GM21529 (cell line): ENCODE data around the gene GBX1.

Source experiments
- ATAC-seq: cut with Tn5 transposase; IDR thresholded peaks from one replicate; pipeline ENCODE4 v1.9.1; 2021; ENCODE audit not compliant: unreplicated experiment

The GBX1 gene

DNA sequence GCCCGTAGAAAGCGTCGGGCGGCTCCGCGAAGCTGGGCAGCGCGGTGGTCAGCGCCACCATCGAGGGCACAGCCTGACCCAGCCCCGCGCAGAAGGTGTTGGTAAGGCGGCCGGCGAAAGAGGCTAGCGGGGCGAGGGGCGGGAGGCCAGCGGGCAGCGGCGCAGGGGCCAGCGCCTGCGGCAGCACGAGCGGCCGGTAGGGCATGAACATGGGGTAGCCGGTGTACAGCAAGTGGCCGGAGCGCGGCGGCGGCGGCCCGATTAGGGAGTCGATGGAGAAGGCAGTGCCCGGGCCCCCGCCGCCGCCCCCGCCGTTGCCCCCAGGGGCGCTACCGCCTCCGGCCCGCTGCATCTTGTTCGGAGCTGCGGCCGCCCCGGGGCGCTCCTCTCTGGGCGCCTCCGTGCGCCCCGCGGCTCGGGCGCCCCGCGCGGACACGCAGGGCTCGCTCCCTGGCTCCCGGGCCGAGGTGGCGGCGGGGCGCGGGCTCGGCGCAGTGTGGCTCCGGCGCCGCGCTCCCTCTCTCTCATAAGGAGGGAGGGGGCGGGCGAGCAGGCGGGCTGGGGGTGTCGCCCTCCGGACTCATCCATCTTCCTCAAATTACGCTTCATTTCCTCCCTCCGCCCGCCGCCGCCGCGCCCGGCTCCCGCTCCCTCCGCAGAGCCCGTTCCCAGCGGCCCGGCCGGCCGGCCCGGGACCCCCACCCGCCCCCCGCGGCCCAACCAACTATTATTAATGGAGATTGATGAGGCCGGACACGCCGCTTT lies at the start of gene GBX1:
Gene GBX1 (minus strand): TSS at position 498 of the 765 bp plus-strand sequence. CDS start 146 bp downstream, at position 352.
- no peak for ATAC-seq

DNA sequence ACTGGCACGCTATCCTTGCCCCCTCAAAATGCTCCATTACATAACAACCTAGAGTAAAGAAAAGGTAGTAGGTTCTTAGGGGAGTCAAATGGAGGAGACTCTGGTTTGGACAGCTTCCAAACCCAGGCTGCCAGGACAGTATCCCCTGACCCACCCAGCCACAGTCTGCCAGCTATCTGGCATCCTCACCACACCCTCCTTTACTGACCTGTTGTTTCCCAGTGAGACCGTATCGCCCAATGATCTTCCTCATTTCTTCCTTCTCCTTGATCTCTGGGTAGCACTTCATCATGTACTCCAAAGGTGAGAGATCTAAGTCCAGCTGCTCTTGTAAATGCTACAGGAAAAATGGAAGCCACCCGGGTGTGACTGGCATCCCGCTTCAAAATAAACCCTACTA lies 47.9 kb upstream of the GBX1 start:
- ATAC-seq, result no peak

DNA sequence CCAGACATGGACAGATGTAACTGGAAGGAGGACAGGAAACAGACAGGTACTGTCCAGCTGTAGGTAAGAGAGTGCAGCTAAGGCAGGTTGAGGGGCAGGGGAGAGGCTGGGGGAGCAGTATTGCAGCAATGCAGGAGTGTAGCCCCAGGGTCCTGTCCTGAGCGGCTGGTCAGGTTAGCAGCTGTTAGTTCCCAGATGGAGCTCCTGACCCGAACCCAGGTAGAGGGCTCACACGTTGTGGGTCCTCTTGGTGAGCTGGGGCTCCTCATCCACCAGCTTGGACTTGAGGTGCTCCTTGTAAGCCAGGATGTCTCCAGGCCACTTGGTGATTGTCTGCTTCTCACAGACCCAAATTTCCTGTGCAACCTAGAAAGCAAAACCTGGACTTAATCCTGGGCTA lies 46.3 kb upstream of the GBX1 start:
- ATAC-seq, result no peak

DNA sequence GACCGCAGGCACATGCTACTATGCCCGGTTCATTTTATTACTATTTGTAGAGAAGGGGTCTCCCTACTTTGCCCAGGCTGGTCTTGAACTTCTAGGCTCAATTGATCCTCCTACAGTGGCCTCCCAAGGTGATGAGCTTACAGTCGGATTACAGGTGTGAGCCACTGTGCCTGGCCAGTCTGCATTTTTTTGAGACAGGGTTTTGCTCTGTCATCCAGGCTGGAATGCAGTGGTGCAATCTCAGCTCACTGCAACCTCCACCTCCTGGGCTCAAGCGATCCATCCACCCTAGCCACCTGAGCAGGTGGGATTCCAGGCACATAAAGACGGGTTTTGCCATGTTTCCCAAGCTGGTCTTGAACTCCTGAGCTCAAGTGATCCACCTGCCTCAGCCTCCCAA lies 45.1 kb upstream of the GBX1 start:
- no peak for ATAC-seq

DNA sequence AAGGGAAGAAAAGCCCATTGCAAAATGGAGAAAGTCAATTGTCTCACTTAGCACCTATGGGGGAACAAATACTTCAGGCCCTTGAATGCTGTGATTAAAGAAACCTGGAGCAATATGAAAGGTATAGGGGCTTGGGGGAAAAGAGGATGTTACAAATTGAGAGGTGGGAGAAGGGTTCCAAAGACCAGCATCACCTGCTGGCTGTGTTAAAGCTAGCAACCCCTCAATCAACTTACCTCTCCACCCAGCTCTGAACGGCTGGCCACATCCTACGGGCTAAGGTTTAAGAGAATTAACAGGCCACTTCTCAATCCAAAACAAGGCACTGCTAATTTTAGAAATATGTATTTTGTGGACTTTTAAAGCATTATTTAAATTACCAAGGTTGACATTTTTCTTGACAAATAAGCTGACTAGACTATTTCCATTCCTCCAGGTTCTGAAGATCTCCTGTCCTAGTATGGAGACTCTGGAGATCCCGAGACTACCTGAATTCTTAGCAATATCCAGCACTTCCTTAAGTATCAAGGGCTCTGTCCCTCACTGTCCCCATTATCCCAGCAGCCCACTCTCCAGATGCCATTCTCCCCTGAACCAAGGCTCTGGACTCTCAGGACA lies 43.8 kb upstream of the GBX1 start:
- ATAC-seq, result no peak

- ATAC-seq, result no peak
Measured at GRCh38 chr7:151210087-151210854, 42.8 kb upstream of the GBX1 start, which contains the start of gene H2BK1. TSS of gene H2BK1 (minus strand) at chr7:151210488. CDS start at chr7:151210318, 170 bp downstream.

DNA sequence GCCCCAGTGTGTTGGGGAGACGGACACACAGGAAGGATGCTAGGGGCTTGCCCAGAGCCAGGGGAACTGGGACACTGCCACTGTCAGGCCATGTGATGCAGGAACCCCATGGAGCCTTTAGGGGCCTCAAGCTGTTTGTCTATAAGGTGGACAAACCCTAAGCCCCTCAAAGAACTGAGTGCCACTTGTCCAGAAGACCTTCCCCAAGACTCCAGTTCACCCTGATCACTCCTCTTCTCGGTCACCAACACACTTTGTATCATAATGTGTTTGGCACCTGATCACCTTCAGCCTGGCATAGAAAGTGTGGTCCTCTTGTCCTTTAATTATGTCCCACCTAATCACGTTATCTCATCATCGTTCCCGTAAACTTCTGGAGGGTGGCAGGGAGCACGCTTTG lies 42.1 kb upstream of the GBX1 start:
- ATAC-seq, result no peak

DNA sequence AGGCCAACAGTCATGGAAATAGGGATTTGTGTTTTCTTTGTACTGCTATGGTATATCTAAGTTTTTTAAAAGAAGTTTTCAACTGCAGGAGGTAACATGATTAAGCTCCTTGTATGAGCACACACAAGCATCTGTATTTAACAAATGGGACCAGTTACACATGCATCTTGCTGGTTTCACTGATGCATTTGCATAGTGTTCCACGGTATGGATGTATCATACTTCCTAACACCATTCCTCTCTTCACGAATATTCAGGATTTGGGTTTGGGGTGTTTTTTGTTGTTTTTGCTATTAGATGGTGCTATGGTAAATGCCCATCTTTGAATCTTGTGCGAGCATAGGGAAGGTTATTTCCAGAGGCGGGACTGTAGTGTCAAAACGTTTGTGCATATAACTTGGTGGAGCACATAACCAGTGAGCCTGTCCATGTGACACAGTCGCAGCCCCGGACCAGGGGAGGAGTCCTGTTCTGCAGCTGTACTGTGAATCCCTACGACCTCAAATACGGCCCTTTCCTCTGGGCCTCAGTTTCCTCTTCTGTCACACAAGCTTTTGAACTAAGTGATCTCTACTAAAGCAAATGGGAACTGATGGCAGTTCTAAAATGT lies 40.9 kb upstream of the GBX1 start:
- no peak for ATAC-seq

DNA sequence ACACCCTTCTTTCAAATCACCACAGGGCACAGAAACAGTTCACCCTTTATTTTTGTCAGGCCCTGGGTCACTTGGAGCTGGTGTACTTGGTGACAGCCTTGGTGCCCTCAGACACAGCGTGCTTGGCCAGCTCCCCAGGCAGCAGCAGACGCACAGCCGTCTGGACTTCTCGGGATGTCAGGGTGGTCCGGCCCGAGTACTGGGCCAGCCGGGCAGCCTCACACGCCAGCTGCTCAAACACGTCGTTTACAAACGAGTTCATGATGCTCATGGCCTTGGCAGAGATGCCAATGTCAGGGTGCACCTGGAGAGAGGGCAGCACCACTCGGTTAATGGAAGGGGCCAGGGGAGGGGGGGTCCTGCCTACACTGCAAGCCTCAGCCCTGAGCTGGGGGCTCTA lies 40.3 kb upstream of the GBX1 start:
- no peak for ATAC-seq

GRCh38 chr7:151207315-151207714 lies 39.8 kb upstream of the GBX1 start:
- ATAC-seq, result no peak

- ATAC-seq, result no peak
Measured at GRCh38 chr7:151206914-151207313, 39.4 kb upstream of the GBX1 start.

DNA sequence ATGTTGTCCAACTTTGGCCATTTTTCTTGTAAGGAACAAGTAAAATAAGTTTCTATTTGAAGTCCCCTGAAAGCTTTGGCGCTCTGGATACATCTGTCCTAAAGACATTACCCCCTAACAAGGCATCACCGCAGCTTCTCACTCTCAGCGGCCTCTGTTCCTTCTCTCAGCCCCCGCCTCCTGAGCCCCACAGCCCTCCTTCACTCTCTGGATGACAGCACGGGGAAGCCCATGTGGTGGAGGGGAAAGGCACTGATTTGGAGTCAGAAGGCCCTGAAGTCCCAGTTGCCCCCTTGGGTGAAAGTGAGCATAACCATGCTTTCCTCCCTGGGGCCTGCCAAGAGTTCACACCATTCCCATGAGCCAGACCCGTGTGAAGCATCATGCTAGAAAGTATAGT lies 38.2 kb upstream of the GBX1 start:
- no peak for ATAC-seq

DNA sequence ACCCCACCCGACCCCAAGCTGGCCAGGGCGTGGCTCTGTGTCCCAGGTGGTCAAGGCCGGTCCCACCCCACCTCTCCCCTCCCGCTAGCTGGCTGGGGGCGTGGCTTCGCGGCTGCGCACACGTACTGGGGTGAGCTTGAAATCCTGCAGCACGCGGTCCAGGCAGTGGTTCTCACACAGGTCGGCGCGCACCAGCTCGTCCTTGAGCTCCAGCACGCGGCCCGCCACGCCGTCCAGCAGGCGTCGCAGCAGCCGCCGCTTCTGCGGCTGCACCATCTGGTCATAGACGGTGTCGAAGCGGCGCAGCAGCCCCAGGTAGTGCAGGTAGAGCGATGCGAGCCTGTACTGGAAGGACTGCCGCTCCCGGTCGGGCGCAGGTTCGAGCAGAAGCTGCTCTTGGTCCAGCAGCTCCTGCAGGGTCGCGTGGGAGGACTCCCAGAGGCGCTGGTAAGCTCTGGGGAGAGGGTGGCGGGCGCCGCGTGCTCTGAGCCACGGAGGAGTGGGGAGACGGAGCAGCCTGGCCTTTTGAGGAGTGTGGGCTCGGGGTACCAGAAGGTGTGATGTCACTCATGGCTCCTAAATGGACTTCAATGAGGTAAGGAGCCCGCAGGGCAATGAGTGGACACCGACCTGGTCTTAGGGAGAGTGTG lies 37.0 kb upstream of the GBX1 start:
- no peak for ATAC-seq

DNA sequence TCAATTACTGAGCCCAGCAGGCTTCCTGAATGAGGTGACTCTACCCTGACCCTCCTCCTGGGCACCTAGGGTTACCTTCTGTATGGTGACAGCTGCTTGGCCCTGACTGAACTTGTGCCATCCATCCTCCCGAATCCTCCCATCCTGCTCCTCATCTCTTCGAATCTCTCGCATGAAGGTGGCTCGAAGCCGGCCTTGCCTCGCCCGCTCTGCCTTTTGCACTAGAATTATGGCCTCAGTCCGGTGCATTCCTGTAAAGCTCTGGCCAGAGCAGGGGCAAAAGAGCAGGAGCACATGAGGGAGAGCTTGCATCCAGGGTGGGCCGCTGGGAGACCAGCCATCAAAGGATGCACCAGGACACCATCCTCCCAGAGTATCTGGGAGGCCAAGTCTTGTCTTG lies 35.3 kb upstream of the GBX1 start:
- ATAC-seq, result no peak

- ATAC-seq, result no peak
Measured at GRCh38 chr7:151201751-151202150, 34.3 kb upstream of the GBX1 start.

- no peak for ATAC-seq
Measured at GRCh38 chr7:151201344-151201743, 33.9 kb upstream of the GBX1 start.

- no peak for ATAC-seq
Measured at GRCh38 chr7:151198945-151199848, 31.7 kb upstream of the GBX1 start.

DNA sequence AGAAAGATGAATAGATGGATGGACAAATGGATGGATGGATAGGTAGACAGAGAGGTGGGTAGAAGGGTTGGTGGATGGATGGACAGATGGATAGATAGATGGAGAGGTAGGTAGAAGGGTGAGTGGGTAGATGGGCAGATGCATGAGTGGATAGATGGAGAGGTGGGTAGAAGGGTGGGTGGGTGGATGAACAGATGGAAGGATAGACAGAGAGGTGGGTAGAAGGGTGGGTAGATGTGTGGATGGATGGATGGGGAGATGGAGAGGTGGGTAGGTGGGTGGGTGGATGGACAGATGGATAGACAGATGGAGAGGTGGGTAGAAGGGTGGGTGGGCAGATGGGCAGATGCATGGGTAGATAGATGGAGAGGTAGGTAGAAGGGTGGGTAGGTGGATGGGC lies 30.4 kb upstream of the GBX1 start:
- no peak for ATAC-seq

DNA sequence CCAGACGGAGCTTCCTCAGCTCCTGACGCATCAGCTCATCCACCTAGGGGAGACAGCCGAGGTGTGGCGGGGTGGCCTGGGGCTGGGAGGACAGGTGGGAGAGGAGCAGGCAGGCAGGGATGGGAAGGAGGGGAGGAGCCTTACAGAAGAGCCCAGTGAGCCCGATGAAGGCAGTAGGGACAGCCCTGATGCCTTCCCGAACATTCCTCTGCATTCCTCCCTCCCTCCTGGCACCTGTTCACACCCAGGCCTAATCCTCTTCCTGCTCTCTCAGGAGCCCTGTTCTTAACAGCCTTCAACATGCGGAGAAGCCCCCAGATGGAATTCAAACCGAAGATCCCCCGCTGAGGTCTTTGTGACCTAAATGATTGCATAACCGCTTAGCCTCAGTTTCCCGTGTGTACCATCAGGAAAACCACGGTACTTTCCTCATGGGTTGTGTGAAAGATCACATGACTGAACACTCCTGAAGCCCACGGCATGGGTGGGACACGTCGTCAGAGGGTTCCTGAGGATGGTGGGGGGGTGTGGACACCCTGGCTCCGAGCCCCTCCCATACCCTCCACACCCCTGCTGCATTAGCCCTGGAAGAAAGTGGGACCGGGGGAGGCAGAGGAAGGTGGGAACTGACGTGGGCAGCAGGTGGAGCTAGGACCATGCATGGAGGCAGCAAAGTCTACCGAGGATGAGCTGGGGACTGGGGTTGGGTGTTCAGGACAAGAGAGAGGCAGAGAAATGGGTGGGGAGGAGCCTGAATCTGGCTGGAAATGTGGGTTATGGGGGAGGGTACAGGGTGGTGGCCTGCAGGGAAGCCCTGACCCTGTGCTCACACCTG lies 28.3 kb upstream of the GBX1 start:
- no peak for ATAC-seq
